HG02588 (cell line): ENCODE results near the gene GLT1D1.

Source experiments
- ATAC-seq: cut with Tn5 transposase; IDR thresholded peaks from one replicate; pipeline ENCODE4 v1.9.1; 2021; ENCODE audit warnings: mild to moderate bottlenecking, moderate library complexity; ENCODE audit not compliant: unreplicated experiment

Gene GLT1D1

GRCh38 chr12:128909653-128910052 lies 56.4 kb downstream of the GLT1D1 start:
- no peak for ATAC-seq

GRCh38 chr12:128910629-128911028 lies 57.4 kb downstream of the GLT1D1 start:
- no peak for ATAC-seq

GRCh38 chr12:128911861-128912260 lies 58.6 kb downstream of the GLT1D1 start:
- ATAC-seq: no peak

GRCh38 chr12:128914908-128915563 lies 61.8 kb downstream of the GLT1D1 start:
- peak; percentile 92 for ATAC-seq

- no peak for ATAC-seq
Observed at GRCh38 chr12:128916425-128916824, 63.1 kb downstream of the GLT1D1 start.

- ATAC-seq: no peak
Observed at GRCh38 chr12:128918481-128919260, 65.4 kb downstream of the GLT1D1 start.

GRCh38 chr12:128920468-128920867 lies 67.2 kb downstream of the GLT1D1 start:
- no peak for ATAC-seq

- ATAC-seq: no peak
Observed at GRCh38 chr12:128928361-128928760, 75.1 kb downstream of the GLT1D1 start.

GRCh38 chr12:128929057-128929456 lies 75.8 kb downstream of the GLT1D1 start:
- no peak for ATAC-seq

GRCh38 chr12:128930606-128931005 lies 77.3 kb downstream of the GLT1D1 start:
- no peak for ATAC-seq

- ATAC-seq: no peak
Observed at GRCh38 chr12:128932521-128932920, 79.2 kb downstream of the GLT1D1 start.

- no peak for ATAC-seq
Observed at GRCh38 chr12:128933039-128933438, 79.8 kb downstream of the GLT1D1 start.

- ATAC-seq: no peak
Observed at GRCh38 chr12:128933926-128934325, 80.6 kb downstream of the GLT1D1 start.

- ATAC-seq: no peak
Observed at GRCh38 chr12:128938886-128939285, 85.6 kb downstream of the GLT1D1 start.

GRCh38 chr12:128940090-128940888 lies 87.0 kb downstream of the GLT1D1 start:
- no peak for ATAC-seq

GRCh38 chr12:128940974-128941373 lies 87.7 kb downstream of the GLT1D1 start:
- no peak for ATAC-seq

- no peak for ATAC-seq
Observed at GRCh38 chr12:128942960-128943477, 89.7 kb downstream of the GLT1D1 start.

GRCh38 chr12:128944956-128945355 lies 91.7 kb downstream of the GLT1D1 start:
- no peak for ATAC-seq

- no peak for ATAC-seq
Observed at GRCh38 chr12:128947209-128947608, 93.9 kb downstream of the GLT1D1 start.

GRCh38 chr12:128949086-128949485 lies 95.8 kb downstream of the GLT1D1 start:
- ATAC-seq: no peak

GRCh38 chr12:128951448-128951847 lies 98.2 kb downstream of the GLT1D1 start:
- no peak for ATAC-seq
